Cardiac fibroblast (primary cell): ENCODE measurements around the gene MIEF2.

Experiments
- DNase-seq, 2 donors: peaks; one replicate each; pipeline versions ENCODE4 v3.0.0 to v3.0.0-alpha.2; 2010; ENCODE audit warnings: low read depth in 2 of 2
- H3K4me3 ChIP-seq, 2 donors: replicated peaks in 1 of 2; 1 replicate in 1 of 2; 2 replicates in 1 of 2; pipeline ENCODE4 v1.5.1; 2011; ENCODE audit warnings: low read depth in 2 of 2, low read length in 2 of 2, mild to moderate bottlenecking in 2 of 2, moderate library complexity in 1 of 2
- CTCF ChIP-seq: IDR thresholded peaks from one replicate; pipeline ENCODE4 v1.5.1; 2011; ENCODE audit warnings: low read depth, mild to moderate bottlenecking, low read length, inconsistent platforms

MIEF2 gene

GRCh38 chr17:18229254-18229653 lies 31.2 kb upstream of the MIEF2 start:
- H3K4me3 ChIP-seq: no peak overlapping the region
- DNase-seq: no peak
- no peak for TF ChIP-seq CTCF

DNA sequence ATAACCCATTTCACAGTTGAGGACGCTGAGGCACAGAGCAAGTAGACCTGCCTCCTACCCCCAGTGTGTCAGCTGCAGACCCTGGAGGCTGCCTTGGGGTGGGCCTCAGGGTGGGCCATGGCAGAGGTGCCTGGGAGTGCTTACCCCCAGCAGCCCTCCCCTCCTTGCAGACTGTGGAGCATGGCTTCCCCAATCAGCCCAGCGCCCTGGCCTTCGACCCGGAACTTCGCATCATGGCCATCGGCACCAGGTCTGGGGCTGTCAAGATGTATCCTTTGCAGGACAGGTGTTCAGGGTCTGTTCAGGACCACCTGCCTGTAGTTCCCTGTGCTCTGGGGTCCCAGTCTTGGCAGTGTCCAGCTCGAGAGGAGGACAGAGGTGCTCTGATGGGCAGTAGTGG lies 30.7 kb upstream of the MIEF2 start:
- H3K4me3 ChIP-seq: no peak overlapping the region
- no peak for DNase-seq
- TF ChIP-seq CTCF: no peak

DNA sequence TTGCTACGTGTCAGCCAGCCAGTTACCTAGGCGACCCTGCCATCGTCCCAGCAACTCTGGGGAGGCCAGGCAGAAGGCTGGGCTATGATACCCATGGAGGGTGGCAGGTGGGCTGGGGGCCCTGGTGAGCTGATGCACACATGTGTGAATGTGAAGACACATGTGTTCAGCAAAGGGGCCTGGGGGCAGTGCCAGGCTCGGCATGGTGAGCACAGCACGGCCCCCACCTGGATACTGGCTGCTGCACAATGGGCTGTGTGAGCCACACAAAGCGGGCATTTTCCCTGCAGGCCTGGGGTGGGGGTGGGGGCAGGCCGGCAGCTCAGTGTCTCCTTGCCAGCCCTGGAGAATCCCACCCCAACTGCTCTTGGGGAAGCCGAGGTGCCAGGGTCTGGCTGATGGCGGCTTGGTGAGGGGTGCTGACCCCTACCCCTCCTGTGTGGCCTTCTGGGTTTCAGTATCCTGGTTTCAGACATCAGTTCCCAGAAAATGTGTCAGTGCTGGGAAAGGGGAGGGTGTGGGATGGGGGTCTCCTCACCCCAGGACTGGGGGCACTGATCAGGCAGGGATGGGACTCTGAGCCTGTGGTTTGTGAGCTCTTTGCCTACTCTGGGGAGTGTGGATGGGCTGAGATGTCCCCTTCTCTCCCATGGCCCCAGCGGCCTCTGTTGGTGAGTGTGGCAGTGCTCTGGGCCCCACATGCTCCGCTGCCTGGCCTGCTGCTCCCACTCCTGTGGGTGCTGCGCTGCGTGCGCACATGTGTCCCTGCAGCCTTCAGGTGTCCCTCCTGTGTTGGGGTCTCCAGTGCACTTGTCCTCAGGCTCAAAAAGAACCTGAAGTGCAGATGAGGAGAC lies 29.9 kb upstream of the MIEF2 start:
- no peak for TF ChIP-seq CTCF
- no peak for DNase-seq
- no peak overlapping the region for H3K4me3 ChIP-seq

- no peak overlapping the region for H3K4me3 ChIP-seq
- no peak for DNase-seq
- TF ChIP-seq CTCF: no peak
These were observed 29.3 kb upstream of the MIEF2 start for GRCh38 chr17:18231164-18231563.

- no peak for DNase-seq
- TF ChIP-seq CTCF: no peak
- no peak overlapping the region for H3K4me3 ChIP-seq
These were observed 26.5 kb upstream of the MIEF2 start for GRCh38 chr17:18233803-18234518.

- no peak overlapping the region for H3K4me3 ChIP-seq
- TF ChIP-seq CTCF: no peak
- no peak for DNase-seq
These were observed 25.5 kb upstream of the MIEF2 start for GRCh38 chr17:18234853-18235380.
